ENCODE measurements around the gene PTGFRN. TPM values are rescaled to one million over a fixed set of nuclear protein-coding genes. Genes with fewer than 3 reads are reported as not detected.

Gene PTGFRN
- polyA plus RNA-seq, 1 donor from 2014 or later, result 20.1 TPM

DNA sequence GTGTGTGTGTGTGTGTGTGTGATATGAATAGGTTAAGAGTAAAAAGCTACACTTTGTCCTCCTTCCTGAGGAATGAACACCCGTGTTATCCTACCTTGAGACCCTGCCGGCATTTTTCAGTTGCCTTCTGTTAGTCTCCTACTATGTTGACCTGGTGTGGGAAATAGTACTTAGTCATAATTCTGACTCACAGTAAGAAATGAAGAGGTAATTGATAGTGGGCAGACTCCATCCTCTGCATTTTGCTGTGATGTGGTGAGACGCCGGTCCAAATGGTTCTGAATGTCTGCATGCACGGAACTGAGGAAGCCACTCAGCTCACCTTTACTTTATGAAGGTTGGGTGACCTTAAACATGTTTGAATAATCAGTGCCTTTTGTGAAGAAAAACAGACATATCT, 104.5 kb downstream of the PTGFRN start:
- no peak overlapping the region for H3K4me2 ChIP-seq (ENCODE audit: low read length)
- no peaks in the 10 kb centered on the region for H3K79me2 ChIP-seq (replicated peaks; ENCODE audit: insufficient read depth, low read length)

DNA sequence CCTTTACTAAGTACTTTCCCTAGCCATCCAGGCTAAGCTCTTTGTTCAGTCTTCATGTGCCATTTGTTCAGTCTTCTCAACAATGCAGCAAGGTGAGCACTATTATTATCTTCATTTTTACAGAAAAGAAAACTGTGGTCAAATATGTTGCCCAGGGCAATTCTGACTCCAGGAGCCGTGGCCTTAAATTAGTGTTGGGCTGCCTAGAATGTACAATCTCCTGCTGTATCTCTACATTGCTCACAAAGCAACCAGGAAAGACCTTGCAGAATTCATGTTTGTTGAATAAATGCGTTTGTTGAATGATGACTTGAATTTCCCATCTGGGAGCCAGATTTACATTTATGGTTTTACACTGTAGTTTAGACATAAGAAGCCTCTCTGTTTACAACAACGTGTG, 106.0 kb downstream of the PTGFRN start:
- no peaks in the 10 kb centered on the region for H3K9me3 ChIP-seq (ENCODE audit: low read length)
- H3K36me3 ChIP-seq (ENCODE audit: insufficient read depth, low read length), result no peaks in the 10 kb centered on the region
- TF ChIP-seq POLR2AphosphoS5 (IDR thresholded peaks at IDR 0.05) (peak; percentile 35), EP300 (conservative IDR thresholded peaks at IDR 0.05; ENCODE audit: poor library complexity, severe bottlenecking) (no peak)
- no peaks in the 10 kb centered on the region for H3K9me2 ChIP-seq (ENCODE audit: insufficient read depth, low read length)
- no peak overlapping the region for H2AFZ ChIP-seq (ENCODE audit: low read depth, low read length)
- H3K9ac ChIP-seq (ENCODE audit: low read length), result peak overlapping the region; percentile 4
- H3K4me2 ChIP-seq (ENCODE audit: low read length), result no peak overlapping the region
- H3F3A ChIP-seq (ENCODE audit: insufficient read depth, low read length, poor library complexity, severe bottlenecking), result no peaks in the 10 kb centered on the region
- H4K20me1 ChIP-seq (ENCODE audit: insufficient read depth), result no peaks in the 10 kb centered on the region
- H3K4me3 ChIP-seq (ENCODE audit: low read length), result no peak overlapping the region
- no peaks in the 10 kb centered on the region for H3K27me3 ChIP-seq (ENCODE audit: insufficient read depth, low read depth, low read length)
- H3K27ac ChIP-seq (ENCODE audit: low read length), result peak overlapping the region; percentile 25
- no peaks in the 10 kb centered on the region for H3K79me2 ChIP-seq (replicated peaks; ENCODE audit: insufficient read depth, low read length)

More for the DNA sequence above, 104.5 kb downstream of the PTGFRN start:
- Histone ChIP-seq H3K27ac (ENCODE audit: low read length) (no peak overlapping the region), H2AFZ (ENCODE audit: low read depth, low read length) (no peak overlapping the region), H3K9me3 (ENCODE audit: low read length) (no peaks in the 10 kb centered on the region), H3K9ac (ENCODE audit: low read length) (no peak overlapping the region), H3K9me2 (ENCODE audit: insufficient read depth, low read length) (no peaks in the 10 kb centered on the region), H3K4me3 (ENCODE audit: low read length) (no peak overlapping the region), H4K20me1 (ENCODE audit: insufficient read depth) (no peaks in the 10 kb centered on the region), H3F3A (ENCODE audit: insufficient read depth, low read length, poor library complexity, severe bottlenecking) (no peaks in the 10 kb centered on the region), H3K27me3 (ENCODE audit: insufficient read depth, low read depth, low read length) (no peaks in the 10 kb centered on the region), H3K36me3 (ENCODE audit: insufficient read depth, low read length) (no peaks in the 10 kb centered on the region)
- TF ChIP-seq EZH2 (IDR thresholded peaks at IDR 0.05; ENCODE audit: borderline replicate concordance, insufficient read depth, low read length, poor library complexity, severe bottlenecking), result no peak
- TF ChIP-seq TAF1 (IDR thresholded peaks at IDR 0.05; ENCODE audit: low read depth), result no peak
- no peak for TF ChIP-seq MXI1 (conservative IDR thresholded peaks at IDR 0.05; ENCODE audit: poor library complexity, severe bottlenecking)
- TF ChIP-seq, protein P1, sequence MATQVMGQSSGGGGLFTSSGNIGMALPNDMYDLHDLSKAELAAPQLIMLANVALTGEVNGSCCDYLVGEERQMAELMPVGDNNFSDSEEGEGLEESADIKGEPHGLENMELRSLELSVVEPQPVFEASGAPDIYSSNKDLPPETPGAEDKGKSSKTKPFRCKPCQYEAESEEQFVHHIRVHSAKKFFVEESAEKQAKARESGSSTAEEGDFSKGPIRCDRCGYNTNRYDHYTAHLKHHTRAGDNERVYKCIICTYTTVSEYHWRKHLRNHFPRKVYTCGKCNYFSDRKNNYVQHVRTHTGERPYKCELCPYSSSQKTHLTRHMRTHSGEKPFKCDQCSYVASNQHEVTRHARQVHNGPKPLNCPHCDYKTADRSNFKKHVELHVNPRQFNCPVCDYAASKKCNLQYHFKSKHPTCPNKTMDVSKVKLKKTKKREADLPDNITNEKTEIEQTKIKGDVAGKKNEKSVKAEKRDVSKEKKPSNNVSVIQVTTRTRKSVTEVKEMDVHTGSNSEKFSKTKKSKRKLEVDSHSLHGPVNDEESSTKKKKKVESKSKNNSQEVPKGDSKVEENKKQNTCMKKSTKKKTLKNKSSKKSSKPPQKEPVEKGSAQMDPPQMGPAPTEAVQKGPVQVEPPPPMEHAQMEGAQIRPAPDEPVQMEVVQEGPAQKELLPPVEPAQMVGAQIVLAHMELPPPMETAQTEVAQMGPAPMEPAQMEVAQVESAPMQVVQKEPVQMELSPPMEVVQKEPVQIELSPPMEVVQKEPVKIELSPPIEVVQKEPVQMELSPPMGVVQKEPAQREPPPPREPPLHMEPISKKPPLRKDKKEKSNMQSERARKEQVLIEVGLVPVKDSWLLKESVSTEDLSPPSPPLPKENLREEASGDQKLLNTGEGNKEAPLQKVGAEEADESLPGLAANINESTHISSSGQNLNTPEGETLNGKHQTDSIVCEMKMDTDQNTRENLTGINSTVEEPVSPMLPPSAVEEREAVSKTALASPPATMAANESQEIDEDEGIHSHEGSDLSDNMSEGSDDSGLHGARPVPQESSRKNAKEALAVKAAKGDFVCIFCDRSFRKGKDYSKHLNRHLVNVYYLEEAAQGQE (IDR thresholded peaks at IDR 0.05; ENCODE audit: borderline replicate concordance), result no peak
- TF ChIP-seq RAD21 (conservative IDR thresholded peaks at IDR 0.05), result no peak
- TF ChIP-seq, protein P2, sequence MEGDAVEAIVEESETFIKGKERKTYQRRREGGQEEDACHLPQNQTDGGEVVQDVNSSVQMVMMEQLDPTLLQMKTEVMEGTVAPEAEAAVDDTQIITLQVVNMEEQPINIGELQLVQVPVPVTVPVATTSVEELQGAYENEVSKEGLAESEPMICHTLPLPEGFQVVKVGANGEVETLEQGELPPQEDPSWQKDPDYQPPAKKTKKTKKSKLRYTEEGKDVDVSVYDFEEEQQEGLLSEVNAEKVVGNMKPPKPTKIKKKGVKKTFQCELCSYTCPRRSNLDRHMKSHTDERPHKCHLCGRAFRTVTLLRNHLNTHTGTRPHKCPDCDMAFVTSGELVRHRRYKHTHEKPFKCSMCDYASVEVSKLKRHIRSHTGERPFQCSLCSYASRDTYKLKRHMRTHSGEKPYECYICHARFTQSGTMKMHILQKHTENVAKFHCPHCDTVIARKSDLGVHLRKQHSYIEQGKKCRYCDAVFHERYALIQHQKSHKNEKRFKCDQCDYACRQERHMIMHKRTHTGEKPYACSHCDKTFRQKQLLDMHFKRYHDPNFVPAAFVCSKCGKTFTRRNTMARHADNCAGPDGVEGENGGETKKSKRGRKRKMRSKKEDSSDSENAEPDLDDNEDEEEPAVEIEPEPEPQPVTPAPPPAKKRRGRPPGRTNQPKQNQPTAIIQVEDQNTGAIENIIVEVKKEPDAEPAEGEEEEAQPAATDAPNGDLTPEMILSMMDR (IDR thresholded peaks at IDR 0.05; ENCODE audit: poor library complexity, severe bottlenecking), result no peak
- TF ChIP-seq EP300 (conservative IDR thresholded peaks at IDR 0.05; ENCODE audit: poor library complexity, severe bottlenecking), result no peak
- no peak for TF ChIP-seq POLR2AphosphoS5 (IDR thresholded peaks at IDR 0.05)
- no peak for TF ChIP-seq SMC3 (conservative IDR thresholded peaks at IDR 0.05; ENCODE audit: poor library complexity)

DNA sequence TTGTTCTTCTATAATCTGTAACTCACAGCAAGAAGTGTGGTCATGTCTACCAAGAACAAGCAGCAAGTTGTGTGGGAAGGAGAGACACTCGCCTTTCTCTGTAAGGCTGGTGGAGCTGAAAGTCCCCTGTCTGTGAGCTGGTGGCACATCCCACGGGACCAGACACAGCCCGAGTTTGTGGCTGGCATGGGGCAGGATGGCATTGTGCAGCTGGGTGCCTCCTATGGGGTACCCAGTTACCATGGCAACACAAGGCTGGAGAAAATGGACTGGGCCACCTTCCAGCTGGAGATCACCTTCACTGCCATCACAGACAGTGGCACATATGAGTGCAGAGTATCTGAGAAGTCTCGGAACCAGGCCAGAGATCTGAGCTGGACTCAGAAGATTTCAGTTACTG, 107.3 kb downstream of the PTGFRN start:
- H3F3A ChIP-seq (ENCODE audit: insufficient read depth, low read length, poor library complexity, severe bottlenecking), result no peaks in the 10 kb centered on the region
- H3K4me2 ChIP-seq (ENCODE audit: low read length), result no peak overlapping the region
- no peak overlapping the region for H2AFZ ChIP-seq (ENCODE audit: low read depth, low read length)
- no peak overlapping the region for H3K9ac ChIP-seq (ENCODE audit: low read length)
- H4K20me1 ChIP-seq (ENCODE audit: insufficient read depth), result no peaks in the 10 kb centered on the region
- no peak overlapping the region for H3K4me3 ChIP-seq (ENCODE audit: low read length)
- H3K27ac ChIP-seq (ENCODE audit: low read length), result no peak overlapping the region
- no peaks in the 10 kb centered on the region for H3K9me3 ChIP-seq (ENCODE audit: low read length)
- no peaks in the 10 kb centered on the region for H3K79me2 ChIP-seq (replicated peaks; ENCODE audit: insufficient read depth, low read length)
- TF ChIP-seq TAF1 (IDR thresholded peaks at IDR 0.05; ENCODE audit: low read depth), result no peak
- TF ChIP-seq RAD21 (conservative IDR thresholded peaks at IDR 0.05), result no peak
- no peak for TF ChIP-seq MXI1 (conservative IDR thresholded peaks at IDR 0.05; ENCODE audit: poor library complexity, severe bottlenecking)
- TF ChIP-seq, protein P1 (IDR thresholded peaks at IDR 0.05; ENCODE audit: borderline replicate concordance), result no peak
- TF ChIP-seq POLR2AphosphoS5 (IDR thresholded peaks at IDR 0.05), result no peak
- no peak for TF ChIP-seq EP300 (conservative IDR thresholded peaks at IDR 0.05; ENCODE audit: poor library complexity, severe bottlenecking)
- TF ChIP-seq EZH2 (IDR thresholded peaks at IDR 0.05; ENCODE audit: borderline replicate concordance, insufficient read depth, low read length, poor library complexity, severe bottlenecking), result no peak
- no peak for TF ChIP-seq SMC3 (conservative IDR thresholded peaks at IDR 0.05; ENCODE audit: poor library complexity)
- TF ChIP-seq, protein P2 (IDR thresholded peaks at IDR 0.05; ENCODE audit: poor library complexity, severe bottlenecking), result no peak
- no peaks in the 10 kb centered on the region for H3K27me3 ChIP-seq (ENCODE audit: insufficient read depth, low read depth, low read length)
- no peaks in the 10 kb centered on the region for H3K36me3 ChIP-seq (ENCODE audit: insufficient read depth, low read length)
- no peaks in the 10 kb centered on the region for H3K9me2 ChIP-seq (ENCODE audit: insufficient read depth, low read length)
